MM.1S (cell line): ENCODE measurements around the gene GRPEL2.

Source experiments
- EZH2phosphoT487 ChIP-seq: fragments of 300-600 bp; sonication (generic); IDR thresholded peaks from 2 replicates; pipeline ENCODE4 v1.6.1; 2018; ENCODE audit warnings: antibody characterized with exemption, low read length
- TF ChIP-seq, protein P1 (sequence below): fragments of 300-600 bp; sonication (generic); IDR thresholded peaks from 2 replicates; pipeline ENCODE4 v1.5.1; 2016; ENCODE audit warnings: antibody characterized with exemption, low read length, mixed read lengths

DNA sequence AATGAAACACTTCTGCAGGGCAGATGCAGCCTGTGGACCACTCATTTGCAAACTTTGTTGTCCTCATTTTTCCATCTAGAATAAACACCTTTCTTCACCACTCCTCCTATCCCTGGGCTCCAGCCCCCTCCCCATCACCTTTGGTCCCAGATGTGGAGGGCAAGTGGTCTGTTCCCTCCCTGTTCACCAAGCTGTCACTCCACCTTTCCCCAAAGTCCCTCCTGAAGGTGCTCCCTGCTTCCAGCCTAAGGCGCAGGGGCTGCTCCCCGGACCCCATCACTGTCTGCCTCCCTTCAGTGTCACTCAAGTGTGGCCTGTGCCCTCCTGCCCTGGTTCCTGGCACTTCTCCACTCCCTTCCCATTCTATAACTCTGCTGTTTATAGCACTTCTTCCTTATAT, 19.4 kb downstream of the GRPEL2 start:
- TF ChIP-seq, protein P1, sequence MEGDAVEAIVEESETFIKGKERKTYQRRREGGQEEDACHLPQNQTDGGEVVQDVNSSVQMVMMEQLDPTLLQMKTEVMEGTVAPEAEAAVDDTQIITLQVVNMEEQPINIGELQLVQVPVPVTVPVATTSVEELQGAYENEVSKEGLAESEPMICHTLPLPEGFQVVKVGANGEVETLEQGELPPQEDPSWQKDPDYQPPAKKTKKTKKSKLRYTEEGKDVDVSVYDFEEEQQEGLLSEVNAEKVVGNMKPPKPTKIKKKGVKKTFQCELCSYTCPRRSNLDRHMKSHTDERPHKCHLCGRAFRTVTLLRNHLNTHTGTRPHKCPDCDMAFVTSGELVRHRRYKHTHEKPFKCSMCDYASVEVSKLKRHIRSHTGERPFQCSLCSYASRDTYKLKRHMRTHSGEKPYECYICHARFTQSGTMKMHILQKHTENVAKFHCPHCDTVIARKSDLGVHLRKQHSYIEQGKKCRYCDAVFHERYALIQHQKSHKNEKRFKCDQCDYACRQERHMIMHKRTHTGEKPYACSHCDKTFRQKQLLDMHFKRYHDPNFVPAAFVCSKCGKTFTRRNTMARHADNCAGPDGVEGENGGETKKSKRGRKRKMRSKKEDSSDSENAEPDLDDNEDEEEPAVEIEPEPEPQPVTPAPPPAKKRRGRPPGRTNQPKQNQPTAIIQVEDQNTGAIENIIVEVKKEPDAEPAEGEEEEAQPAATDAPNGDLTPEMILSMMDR: no peak
- no peak for TF ChIP-seq EZH2phosphoT487
